PFSK-1 (cell line): ENCODE results near the gene INPP4B.

Experiments
- FOXP2 ChIP-seq: optimal IDR thresholded peaks from 2 replicates; pipeline ENCODE3; 2011; ENCODE audit warnings: borderline replicate concordance, control low read depth, inconsistent platforms; ENCODE audit not compliant: insufficient read depth; ENCODE audit errors: extremely low read length, extremely low read depth
- POLR2AphosphoS5 ChIP-seq: IDR thresholded peaks from 2 replicates; pipeline ENCODE4 v1.6.1; 2012; ENCODE audit warnings: low read depth, mild to moderate bottlenecking, control low read depth, low read length, moderate library complexity
- SIN3A ChIP-seq: IDR thresholded peaks from 2 replicates; pipeline ENCODE4 v1.6.1; 2012; ENCODE audit warnings: mild to moderate bottlenecking, low read length, moderate library complexity, borderline replicate concordance; ENCODE audit not compliant: insufficient read depth
- TAF1 ChIP-seq: IDR thresholded peaks from 2 replicates; pipeline ENCODE4 v1.6.1; 2012; ENCODE audit warnings: low read length, control low read depth, borderline replicate concordance; ENCODE audit not compliant: insufficient read depth
- TF ChIP-seq, protein P1 (sequence below), 2 experiments: IDR thresholded peaks; 2 replicates each; pipeline versions ENCODE4 v1.6.1 to v1.8.0; 2011 to 2012; ENCODE audit warnings: low read depth in 2 of 2, low read length in 2 of 2, control low read depth in 1 of 2, inconsistent platforms in 1 of 2, mild to moderate bottlenecking in 1 of 2, moderate library complexity in 1 of 2; ENCODE audit not compliant: insufficient read depth in 1 of 2

The INPP4B gene

DNA sequence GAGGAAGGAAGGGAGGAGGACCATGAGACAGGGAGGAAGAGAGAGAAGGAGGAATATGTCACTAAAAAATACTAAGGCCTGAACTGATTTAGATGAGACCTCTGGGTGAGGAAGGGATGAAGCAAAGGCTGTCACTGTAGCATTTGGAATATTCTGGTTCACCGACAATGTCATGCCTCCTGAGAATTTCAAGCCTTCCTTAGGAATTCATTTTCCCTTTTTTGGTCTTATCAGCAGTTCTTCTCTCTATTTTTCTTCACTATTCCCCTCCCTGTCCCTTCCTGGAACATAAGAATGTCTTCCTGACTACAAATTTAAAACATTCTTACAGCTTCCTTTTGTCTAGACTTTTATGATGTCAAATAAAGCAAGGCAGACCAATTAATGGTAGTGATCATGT lies 527.8 kb downstream of the INPP4B start:
- TF ChIP-seq, protein P1, sequence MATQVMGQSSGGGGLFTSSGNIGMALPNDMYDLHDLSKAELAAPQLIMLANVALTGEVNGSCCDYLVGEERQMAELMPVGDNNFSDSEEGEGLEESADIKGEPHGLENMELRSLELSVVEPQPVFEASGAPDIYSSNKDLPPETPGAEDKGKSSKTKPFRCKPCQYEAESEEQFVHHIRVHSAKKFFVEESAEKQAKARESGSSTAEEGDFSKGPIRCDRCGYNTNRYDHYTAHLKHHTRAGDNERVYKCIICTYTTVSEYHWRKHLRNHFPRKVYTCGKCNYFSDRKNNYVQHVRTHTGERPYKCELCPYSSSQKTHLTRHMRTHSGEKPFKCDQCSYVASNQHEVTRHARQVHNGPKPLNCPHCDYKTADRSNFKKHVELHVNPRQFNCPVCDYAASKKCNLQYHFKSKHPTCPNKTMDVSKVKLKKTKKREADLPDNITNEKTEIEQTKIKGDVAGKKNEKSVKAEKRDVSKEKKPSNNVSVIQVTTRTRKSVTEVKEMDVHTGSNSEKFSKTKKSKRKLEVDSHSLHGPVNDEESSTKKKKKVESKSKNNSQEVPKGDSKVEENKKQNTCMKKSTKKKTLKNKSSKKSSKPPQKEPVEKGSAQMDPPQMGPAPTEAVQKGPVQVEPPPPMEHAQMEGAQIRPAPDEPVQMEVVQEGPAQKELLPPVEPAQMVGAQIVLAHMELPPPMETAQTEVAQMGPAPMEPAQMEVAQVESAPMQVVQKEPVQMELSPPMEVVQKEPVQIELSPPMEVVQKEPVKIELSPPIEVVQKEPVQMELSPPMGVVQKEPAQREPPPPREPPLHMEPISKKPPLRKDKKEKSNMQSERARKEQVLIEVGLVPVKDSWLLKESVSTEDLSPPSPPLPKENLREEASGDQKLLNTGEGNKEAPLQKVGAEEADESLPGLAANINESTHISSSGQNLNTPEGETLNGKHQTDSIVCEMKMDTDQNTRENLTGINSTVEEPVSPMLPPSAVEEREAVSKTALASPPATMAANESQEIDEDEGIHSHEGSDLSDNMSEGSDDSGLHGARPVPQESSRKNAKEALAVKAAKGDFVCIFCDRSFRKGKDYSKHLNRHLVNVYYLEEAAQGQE (IDR thresholded peaks at IDR 0.05; ENCODE audit: insufficient read depth in 1 of 2, low read depth in 2 of 2, low read length in 2 of 2), result no peak
- TF ChIP-seq TAF1, result no peak
- TF ChIP-seq POLR2AphosphoS5, result no peak
- no peak for TF ChIP-seq SIN3A

DNA sequence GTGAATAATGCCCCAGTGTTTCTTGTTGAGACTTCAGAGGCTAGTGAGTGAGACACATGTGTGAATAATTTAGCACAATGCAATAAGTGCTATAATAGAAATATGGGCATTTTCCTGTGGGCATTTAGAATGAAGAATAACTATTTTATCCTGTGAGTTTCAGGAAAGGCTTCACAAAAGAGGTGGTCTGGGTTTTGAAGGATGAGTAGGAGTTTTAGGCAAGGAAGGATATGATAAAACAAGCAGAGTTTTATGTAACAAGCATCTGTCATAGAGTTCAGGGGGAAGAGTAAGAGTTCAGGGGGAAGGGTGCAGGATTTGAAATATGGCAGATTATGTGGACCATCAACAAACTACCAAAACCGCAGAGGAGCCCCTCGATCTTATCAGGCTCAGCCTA lies 529.2 kb downstream of the INPP4B start:
- no peak for TF ChIP-seq TAF1
- TF ChIP-seq, protein P1 (IDR thresholded peaks at IDR 0.05; ENCODE audit: insufficient read depth in 1 of 2, low read depth in 2 of 2, low read length in 2 of 2), result no peak
- TF ChIP-seq SIN3A, result no peak
- TF ChIP-seq FOXP2, result no peak
- TF ChIP-seq POLR2AphosphoS5, result no peak

DNA sequence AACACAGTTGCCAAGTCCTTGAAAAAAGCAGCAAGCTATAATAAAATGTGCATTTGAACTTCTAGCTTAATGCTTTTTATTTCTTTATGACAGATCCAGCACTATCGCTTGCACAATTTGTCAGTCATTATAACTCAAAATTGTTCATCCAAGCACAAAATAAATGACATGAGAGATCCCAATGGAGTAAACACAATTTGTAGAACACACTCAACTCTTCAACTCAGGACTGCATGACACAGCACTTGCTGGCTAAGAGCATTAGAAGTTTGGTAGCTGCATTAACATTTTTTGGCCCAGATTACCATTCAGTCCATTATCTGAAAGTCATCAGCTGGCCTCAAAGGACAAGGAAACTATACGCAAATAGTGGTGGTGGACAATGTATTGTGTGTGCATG lies 530.1 kb downstream of the INPP4B start:
- TF ChIP-seq TAF1 (no peak), SIN3A (no peak), FOXP2 (no peak)

DNA sequence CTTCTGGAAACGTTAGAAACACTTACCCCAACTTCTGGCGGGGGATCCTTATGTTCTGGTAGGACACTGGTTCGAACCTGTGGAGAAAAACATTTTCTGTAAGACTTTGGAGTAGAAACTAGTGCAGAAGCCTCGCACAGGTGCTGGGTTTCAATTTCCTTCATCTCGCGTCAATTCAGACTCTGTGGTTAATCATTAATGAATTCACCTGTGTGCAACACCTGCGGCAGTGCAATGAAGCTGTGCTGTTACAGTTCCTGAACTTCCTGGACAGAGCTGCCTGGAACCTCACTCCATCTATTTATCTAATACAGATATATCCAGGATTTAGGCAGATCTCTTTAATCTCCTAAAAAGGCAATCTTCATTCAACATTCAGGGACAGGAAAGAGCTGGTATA lies 531.4 kb downstream of the INPP4B start:
- no peak for TF ChIP-seq SIN3A
- TF ChIP-seq FOXP2, result no peak
- TF ChIP-seq POLR2AphosphoS5, result no peak
- TF ChIP-seq TAF1, result no peak
- TF ChIP-seq, protein P1 (IDR thresholded peaks at IDR 0.05; ENCODE audit: insufficient read depth in 1 of 2, low read depth in 2 of 2, low read length in 2 of 2), result no peak

DNA sequence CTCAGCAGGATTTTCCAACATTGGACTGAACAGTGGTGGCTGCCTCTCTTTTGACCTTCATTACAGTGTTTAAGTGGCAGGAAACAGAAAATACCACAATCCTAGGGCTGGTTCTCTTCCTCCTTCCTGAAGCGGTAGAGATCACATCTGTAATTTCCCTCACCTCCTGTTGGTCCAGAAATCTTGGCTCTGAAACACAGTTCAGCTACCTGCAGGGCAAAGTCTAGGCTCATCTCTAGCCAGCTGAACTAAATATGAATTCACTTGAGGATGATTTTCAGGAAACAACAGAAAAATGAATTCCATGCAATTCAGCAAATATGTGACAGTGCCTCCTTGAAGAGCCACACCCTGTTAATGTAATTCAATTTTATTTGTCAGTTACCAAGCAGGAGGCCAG lies 531.9 kb downstream of the INPP4B start:
- TF ChIP-seq POLR2AphosphoS5, result no peak
- no peak for TF ChIP-seq FOXP2

DNA sequence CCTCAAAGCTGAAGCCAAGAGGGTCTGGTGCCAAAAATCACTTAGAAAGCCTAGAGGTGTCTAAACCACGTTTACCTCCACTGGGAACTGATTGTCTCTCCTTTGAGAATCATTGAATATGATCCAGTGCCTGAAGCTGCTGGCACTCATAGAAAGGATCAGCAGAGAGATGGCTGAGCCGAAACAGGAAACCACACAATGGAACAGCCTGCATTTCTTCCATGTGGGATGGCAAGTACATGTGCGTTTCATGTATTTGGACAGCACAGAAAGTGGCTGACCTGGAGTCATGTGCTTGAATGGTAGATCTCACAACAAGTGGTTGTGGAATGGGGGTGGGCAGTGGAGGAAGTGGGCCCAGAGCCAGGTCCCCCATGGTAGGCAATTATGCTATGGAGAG lies 533.7 kb downstream of the INPP4B start:
- TF ChIP-seq TAF1 (no peak), POLR2AphosphoS5 (no peak), FOXP2 (no peak), SIN3A (no peak)
- TF ChIP-seq, protein P1 (IDR thresholded peaks at IDR 0.05; ENCODE audit: insufficient read depth in 1 of 2, low read depth in 2 of 2, low read length in 2 of 2), result no peak
